IPS DF 6.9 (cell line): ENCODE measurements around the gene CLRN3.

Experiments used
- DNase-seq: peaks from one replicate; pipeline ENCODE4 v3.0.0-alpha.2; 2013; ENCODE audit warnings: low read depth, low spot score
- H3K27ac ChIP-seq: one replicate; pipeline ENCODE4 v1.5.1; 2013; ENCODE audit warnings: low read length, control low read depth
- H3K27me3 ChIP-seq: 2 replicates; pipeline ENCODE4 v1.6.1; 2013; ENCODE audit warnings: mild to moderate bottlenecking, low read length; ENCODE audit not compliant: control insufficient read depth, insufficient read depth
- H3K36me3 ChIP-seq: 2 replicates; pipeline ENCODE4 v1.6.1; 2013; ENCODE audit warnings: low read length; ENCODE audit not compliant: control insufficient read depth, insufficient read depth
- H3K4me1 ChIP-seq: 2 replicates; pipeline ENCODE4 v1.6.1; 2013; ENCODE audit warnings: low read length; ENCODE audit not compliant: control insufficient read depth, insufficient read depth
- H3K4me3 ChIP-seq: 2 replicates; pipeline ENCODE4 v1.5.1; 2013; ENCODE audit warnings: mild to moderate bottlenecking, low read length
- H3K9me3 ChIP-seq: 2 replicates; pipeline ENCODE4 v1.6.1; 2013; ENCODE audit warnings: low read length, inconsistent platforms; ENCODE audit not compliant: control insufficient read depth, insufficient read depth
- WGBS: extraction: QIAGEN DNeasy Blood & Tissue Kit; methylation state at CpG from one replicate; pipeline ENCODE4 v1.1.7; 2013; ENCODE audit warnings: mixed read lengths, missing lambda C conversion rate; ENCODE audit not compliant: insufficient read length, insufficient coverage; 5-methylcytosine and 5-hydroxymethylcytosine counted together

Gene CLRN3

DNA sequence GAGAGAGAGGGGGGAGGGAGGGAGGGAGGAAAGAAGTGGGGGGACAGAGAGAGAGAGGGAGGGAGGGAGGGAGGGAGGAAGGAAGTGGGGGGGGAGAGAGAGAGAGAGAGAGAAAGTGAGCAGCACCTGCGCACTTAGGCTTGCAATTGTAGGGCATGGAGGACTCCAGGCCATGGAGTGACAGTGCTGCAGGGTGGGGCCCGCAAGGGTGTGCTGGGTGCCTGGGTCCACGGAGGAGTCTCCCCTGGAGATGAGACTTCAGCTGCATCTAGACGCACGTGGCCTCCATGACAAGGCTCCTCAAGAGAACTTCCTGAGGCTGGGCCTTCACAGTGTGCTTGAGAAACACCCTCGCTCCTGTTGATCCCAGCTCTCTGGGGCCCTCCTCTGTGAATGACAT is 44.5 kb downstream of the CLRN3 start:
- WGBS, result no CpG with 5 or more reads among the region's 6 CpGs
- no peaks in the 10 kb centered on the region for H3K4me1 ChIP-seq
- no peak overlapping the region for H3K4me3 ChIP-seq
- DNase-seq, result no peak
- H3K36me3 ChIP-seq, result no peaks in the 10 kb centered on the region
- H3K27me3 ChIP-seq, result no peaks in the 10 kb centered on the region
- H3K27ac ChIP-seq, result no peak overlapping the region
- H3K9me3 ChIP-seq, result no peaks in the 10 kb centered on the region

DNA sequence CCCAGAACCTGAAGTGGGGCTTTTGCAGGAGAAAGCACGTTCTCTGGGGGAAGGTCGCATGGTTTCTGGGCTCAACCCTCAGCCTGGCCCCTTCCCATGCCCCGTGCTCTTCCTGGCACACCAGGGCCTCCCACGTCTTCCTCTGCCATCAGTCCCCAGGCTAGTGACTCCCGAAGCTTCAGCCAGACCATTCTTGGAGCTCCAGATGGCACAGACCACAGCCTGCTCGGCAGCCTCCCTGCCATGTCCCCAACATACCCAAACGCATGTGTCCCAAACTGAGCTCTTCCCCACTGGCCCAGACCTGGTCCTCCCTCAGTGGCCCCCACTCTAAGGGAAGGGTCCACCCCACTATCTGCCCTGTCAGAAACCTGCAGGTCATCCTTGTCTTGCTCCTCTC is 47.0 kb downstream of the CLRN3 start:
- no CpG with 5 or more reads among the region's 7 CpGs for WGBS
- no peaks in the 10 kb centered on the region for H3K36me3 ChIP-seq

DNA sequence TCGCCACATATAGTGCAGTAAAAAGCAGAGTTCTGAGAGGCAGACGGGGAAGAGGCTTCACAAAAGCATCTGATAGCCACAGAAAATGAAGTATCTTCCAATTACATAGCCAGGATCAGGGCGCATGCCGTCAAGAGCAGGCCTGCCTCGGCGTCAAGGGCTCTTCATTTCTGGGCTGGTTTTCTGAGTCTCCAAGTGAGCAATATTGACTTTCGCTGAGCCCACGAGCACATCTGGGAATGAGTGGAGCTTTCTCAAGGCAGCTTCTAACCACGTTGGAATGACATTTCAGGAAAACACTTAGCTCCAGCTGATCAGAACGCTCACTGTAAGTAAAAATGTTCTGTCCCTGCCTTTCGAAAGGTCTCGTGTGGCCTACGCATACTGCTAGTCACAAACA is 51.9 kb downstream of the CLRN3 start:
- whole genome bisulfite sequencing, result no CpG with 5 or more reads among the region's 13 CpGs
- DNase-seq, result no peak

More for the DNA sequence above, 47.0 kb downstream of the CLRN3 start:
- no peak overlapping the region for H3K27ac ChIP-seq
- no peaks in the 10 kb centered on the region for H3K9me3 ChIP-seq
- no peaks in the 10 kb centered on the region for H3K27me3 ChIP-seq
- H3K4me1 ChIP-seq, result no peaks in the 10 kb centered on the region
- no peak for DNase-seq
- H3K4me3 ChIP-seq, result no peak overlapping the region

DNA sequence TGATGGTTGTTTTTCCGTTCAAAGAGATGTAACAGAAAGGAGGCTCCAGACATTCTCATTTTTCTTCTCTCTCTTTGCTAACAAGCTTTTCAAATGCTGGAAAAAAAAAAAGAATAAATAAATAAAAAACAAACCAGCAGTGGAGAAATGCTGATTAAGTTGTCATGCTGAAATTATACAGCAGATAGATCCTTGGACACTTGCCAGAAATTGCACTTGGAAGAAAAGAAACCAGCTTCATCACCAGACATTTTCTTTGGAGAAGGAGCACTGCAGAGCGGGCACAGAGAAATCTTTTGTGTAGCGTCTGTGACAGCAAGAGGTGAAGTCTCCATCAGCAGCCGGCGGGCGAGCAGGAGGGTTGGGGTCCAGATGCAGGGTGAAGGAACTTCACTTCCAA is 55.8 kb downstream of the CLRN3 start:
- H3K36me3 ChIP-seq, result no peaks in the 10 kb centered on the region
- H3K27me3 ChIP-seq, result no peaks in the 10 kb centered on the region
- no peak overlapping the region for H3K27ac ChIP-seq
- WGBS, result no CpG with 5 or more reads among the region's 6 CpGs
- no peak overlapping the region for H3K4me3 ChIP-seq
- no peaks in the 10 kb centered on the region for H3K9me3 ChIP-seq
- no peak for DNase-seq
- peaks cover 2% of the 10 kb centered on the region; the same call in 1 of the 2 replicates for H3K4me1 ChIP-seq

More for the DNA sequence above, 51.9 kb downstream of the CLRN3 start:
- no peaks in the 10 kb centered on the region for H3K36me3 ChIP-seq
- H3K27me3 ChIP-seq, result no peaks in the 10 kb centered on the region
- H3K9me3 ChIP-seq, result no peaks in the 10 kb centered on the region
- H3K27ac ChIP-seq, result no peak overlapping the region
- no peaks in the 10 kb centered on the region for H3K4me1 ChIP-seq
- no peak overlapping the region for H3K4me3 ChIP-seq

DNA sequence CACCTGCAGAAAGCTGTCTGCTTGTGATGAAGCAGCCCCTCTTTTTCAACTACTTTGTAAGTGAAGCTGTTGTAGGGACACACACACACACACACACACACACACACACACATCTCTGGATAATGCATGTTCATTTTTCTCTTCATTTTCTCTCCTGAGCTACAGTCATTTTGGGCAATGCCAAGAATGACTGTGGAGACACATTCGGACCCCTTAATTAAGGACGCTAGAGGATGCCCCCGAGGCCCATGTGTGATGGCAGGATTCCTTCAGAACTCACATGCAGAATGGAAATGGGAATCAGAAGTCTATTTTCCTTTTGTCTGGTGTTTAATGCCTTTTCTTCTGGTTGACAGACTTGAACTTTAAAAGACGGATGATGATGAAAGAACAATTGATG is 56.6 kb downstream of the CLRN3 start:
- Histone ChIP-seq H3K9me3 (no peaks in the 10 kb centered on the region), H3K36me3 (no peaks in the 10 kb centered on the region), H3K27ac (no peak overlapping the region), H3K4me3 (no peak overlapping the region), H3K27me3 (no peaks in the 10 kb centered on the region), H3K4me1 (peaks cover 2% of the 10 kb centered on the region; the same call in 1 of the 2 replicates)
- no peak for DNase-seq
- WGBS, result no CpG with 5 or more reads among the region's 4 CpGs

DNA sequence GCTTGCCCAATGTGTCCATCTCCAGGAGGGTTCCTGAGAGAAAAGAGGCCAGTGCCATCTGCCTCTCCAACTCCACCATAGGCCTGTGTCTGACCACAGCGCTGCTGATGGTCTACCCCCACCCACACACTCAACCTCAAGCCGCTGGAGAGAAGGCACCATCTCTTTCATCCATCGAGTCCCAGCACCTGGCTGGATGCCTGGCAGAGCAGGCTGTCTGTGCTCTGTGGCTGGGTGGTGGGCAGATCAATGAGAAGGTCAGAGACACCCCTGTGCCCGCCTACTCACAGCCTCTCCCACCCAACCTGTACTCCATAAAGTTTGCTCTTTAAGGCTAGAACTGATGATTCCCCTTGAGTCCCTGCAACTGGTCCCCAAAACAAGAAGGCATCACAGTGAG is 58.0 kb downstream of the CLRN3 start:
- Histone ChIP-seq H3K27ac (no peak overlapping the region), H3K27me3 (no peaks in the 10 kb centered on the region)
- no CpG with 5 or more reads among the region's 4 CpGs for WGBS

DNA sequence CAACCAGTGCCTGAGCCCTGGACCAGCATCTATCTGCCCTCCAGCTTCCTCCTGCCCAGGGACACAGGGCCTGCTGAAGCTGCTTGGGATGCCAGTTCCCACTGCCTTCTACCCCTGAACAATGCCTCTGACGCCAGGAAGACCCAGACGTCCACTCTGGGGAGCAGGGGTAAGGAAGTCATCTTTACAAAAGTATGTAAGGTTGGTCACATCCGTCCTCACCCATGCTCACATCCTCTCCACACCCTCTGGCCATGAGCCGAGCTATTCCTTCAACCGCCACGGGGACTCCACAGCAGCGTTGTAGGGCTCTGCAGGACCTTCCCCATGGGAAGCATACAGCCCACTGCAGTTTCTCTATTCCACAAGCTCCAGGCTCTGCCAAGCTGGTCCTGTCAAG is 58.5 kb downstream of the CLRN3 start:
- no peak overlapping the region for H3K4me3 ChIP-seq

More for the DNA sequence above, 58.0 kb downstream of the CLRN3 start:
- Histone ChIP-seq H3K9me3 (no peaks in the 10 kb centered on the region), H3K4me3 (no peak overlapping the region), H3K4me1 (peaks cover 2% of the 10 kb centered on the region; the same call in 1 of the 2 replicates), H3K36me3 (no peaks in the 10 kb centered on the region)
- DNase-seq, result no peak

DNA sequence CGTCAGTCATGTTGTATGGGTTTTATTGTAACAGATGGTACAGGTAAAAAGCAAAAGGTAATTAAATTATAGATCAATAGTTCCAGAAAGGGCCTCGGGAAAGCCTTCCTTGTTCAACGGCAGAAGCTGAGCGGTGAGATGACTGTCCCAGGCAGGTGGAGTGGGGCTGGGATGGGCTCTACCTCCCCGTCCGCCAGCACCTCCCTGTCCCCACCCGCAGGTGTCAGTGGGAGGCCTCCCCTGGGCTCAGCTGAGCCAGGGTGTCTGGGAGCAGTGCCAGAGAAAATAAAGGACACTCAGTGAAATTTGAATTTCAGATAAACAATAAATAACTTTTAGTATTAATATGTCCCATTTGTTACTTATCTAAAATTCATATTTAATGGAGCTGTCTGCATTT is 58.9 kb downstream of the CLRN3 start:
- no peak overlapping the region for H3K4me3 ChIP-seq
- peaks cover 2% of the 10 kb centered on the region; the same call in 1 of the 2 replicates for H3K4me1 ChIP-seq
- no peak for DNase-seq
- no peaks in the 10 kb centered on the region for H3K9me3 ChIP-seq
- no peak overlapping the region for H3K27ac ChIP-seq
- no peaks in the 10 kb centered on the region for H3K36me3 ChIP-seq
- WGBS, result no CpG with 5 or more reads among the region's 7 CpGs
- H3K27me3 ChIP-seq, result no peaks in the 10 kb centered on the region

More for the DNA sequence above, 58.5 kb downstream of the CLRN3 start:
- WGBS, result no CpG with 5 or more reads among the region's 7 CpGs
- DNase-seq, result no peak
- H3K27ac ChIP-seq, result no peak overlapping the region
- no peaks in the 10 kb centered on the region for H3K36me3 ChIP-seq
- no peaks in the 10 kb centered on the region for H3K9me3 ChIP-seq
- peaks cover 2% of the 10 kb centered on the region; the same call in 1 of the 2 replicates for H3K4me1 ChIP-seq
- no peaks in the 10 kb centered on the region for H3K27me3 ChIP-seq

DNA sequence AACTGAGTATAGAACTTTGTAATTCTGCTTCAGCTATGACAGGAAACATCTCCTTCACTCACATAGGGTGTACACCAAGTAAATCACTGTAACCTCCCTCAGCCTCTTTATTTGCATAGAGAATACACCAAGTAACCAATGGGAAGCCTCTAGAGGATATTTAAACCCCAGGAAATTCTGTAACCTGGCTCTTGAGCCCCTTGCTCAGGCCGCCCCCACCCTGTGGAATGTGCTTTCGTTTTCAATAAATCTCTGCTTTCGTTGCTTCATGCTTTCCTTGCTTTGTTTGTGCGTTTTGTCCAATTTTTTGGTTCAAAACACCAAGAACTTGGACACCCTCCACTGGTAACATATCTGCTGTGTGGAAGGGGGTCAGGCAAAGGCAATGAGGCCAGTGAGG is 60.2 kb downstream of the CLRN3 start:
- Histone ChIP-seq H3K27ac (no peak overlapping the region), H3K4me3 (no peak overlapping the region), H3K4me1 (peaks cover 2% of the 10 kb centered on the region; the same call in 1 of the 2 replicates), H3K27me3 (no peaks in the 10 kb centered on the region), H3K9me3 (no peaks in the 10 kb centered on the region), H3K36me3 (no peaks in the 10 kb centered on the region)
- no CpG with 5 or more reads among the region's 4 CpGs for WGBS
- no peak for DNase-seq

DNA sequence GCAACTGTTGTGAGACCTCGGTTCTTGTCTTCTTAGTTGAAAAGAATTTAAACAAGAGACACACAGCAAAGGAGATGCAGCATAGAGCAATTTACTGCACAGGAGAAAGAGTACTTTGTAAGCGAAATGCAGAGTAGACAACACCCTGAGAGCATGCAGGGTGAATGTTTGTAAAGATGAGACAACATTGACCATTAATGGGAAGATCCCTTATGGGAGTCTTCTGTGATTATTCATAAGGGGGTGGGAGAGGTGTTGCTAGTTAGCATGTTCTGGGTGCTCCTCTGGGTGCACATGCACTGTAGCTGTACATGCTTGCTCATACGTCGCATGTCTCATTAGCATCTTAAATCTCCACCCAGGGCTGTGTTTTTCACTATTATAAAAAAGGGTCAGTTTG is 62.3 kb downstream of the CLRN3 start:
- no peak overlapping the region for H3K4me3 ChIP-seq
- no peaks in the 10 kb centered on the region for H3K27me3 ChIP-seq
- peaks cover 2% of the 10 kb centered on the region; the same call in 1 of the 2 replicates for H3K4me1 ChIP-seq
- no peaks in the 10 kb centered on the region for H3K36me3 ChIP-seq
- H3K27ac ChIP-seq, result no peak overlapping the region
- WGBS, result no CpG with 5 or more reads among the region's 4 CpGs
- H3K9me3 ChIP-seq, result no peaks in the 10 kb centered on the region
- DNase-seq, result no peak
